ENCODE data around the gene GRM2. TPM values are rescaled to one million over a fixed set of nuclear protein-coding genes. Genes with fewer than 3 reads are reported as not detected.
A peak's percentile ranks its signal among the peaks of the same experiment; 100 is the strongest.

The GRM2 gene
- total RNA-seq, 6 donors from 2014 or later: 0.10 to 1.0 (median 0.30) TPM; not detected in 1

DNA sequence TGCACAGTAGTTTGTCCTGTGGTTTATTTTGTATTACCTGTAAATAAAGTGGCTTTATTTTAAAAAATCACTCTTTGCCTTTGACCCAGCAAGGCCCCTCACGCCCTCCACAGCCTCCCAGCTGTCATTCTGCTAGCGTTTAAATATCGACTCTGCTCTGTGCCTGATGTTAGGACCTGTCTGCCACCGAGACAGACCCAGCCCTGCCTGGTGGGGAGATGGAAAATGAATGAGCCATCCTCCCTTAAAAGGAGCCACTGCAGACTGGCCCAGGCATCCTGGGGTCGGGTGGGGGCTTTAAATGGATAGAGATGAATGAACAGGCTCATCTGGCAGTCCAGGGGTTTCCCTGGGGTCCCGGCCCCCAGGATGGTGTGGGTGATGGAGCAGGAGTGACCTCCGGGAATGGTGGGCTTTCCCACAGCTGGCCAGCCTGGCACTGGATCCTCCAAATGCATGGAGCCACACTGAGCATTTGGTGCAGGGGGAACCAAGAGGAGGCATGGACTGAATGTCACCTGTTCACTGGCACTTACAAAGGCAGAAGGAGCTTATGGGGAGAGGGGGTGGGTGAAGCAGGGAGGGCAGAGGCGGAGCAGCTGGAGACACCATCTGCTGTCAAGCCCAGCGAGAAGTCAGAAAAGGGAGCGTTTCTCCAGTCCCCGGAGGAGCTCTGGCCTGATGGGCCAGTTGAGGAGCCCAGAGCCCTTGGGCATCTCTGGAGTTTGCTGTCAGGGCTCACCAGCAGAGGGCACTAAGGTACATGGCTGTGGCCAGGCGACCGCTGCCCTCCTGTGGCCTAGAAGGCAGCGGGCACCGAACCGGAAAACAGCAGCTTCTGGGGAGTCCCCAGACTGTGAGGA lies 11.9 kb downstream of the GRM2 start:
- Histone ChIP-seq H3K36me3 (no peaks in the 10 kb centered on the region), H3K9me3 (no peaks in the 10 kb centered on the region), H3K4me3 (no peak overlapping the region), H3K4me1 (no peaks in the 10 kb centered on the region), H3K27me3 (no peaks in the 10 kb centered on the region), H3K27ac (no peak overlapping the region)
- ATAC-seq (ENCODE audit: low FRiP score in 2 of 2): peak; percentile 32 to 68
- whole genome bisulfite sequencing, 2 donors: 46 to 53% methylated on average over 16 of the region's 16 CpGs
- TF ChIP-seq EP300 (IDR thresholded peaks at IDR 0.05): no peak
- peak; percentile 33 to 82 (median 46) for TF ChIP-seq CTCF (IDR thresholded peaks at IDR 0.05)
- peak in 1 of 2 donors; percentile 70 for DNase-seq

DNA sequence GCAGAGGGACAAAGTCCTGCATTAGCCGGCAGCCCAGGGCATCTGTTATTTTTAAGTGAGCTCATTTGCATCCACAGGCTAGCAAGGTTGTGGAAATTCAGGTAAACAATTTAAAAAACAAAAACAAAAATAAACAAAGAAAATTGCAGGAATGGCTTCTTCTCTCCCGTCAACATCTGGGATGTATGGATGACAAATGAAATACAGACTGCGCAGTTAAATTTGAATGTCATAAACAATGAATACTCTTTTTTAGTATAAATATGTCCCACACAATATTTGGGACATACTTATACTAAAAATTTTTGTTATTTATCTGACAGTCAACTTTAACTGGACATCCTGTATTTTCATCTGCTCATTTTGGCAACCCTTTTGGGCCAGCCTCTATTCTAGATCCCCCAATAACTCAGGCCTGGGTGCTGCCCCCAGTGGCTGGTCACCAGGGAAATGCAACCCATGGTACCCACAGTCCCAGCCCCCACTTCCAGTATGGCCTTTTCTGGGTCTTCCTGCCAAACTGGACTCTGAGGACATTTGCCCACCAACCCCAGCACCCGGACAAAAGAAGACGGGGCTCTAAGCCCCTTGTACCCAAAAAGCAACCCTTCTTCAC lies 12.7 kb downstream of the GRM2 start:
- TF ChIP-seq CTCF (IDR thresholded peaks at IDR 0.05) (no peak), POLR2AphosphoS5 (IDR thresholded peaks at IDR 0.05) (no peak), POLR2A (IDR thresholded peaks at IDR 0.05) (no peak), EP300 (IDR thresholded peaks at IDR 0.05) (no peak)
- Histone ChIP-seq H3K4me1 (no peaks in the 10 kb centered on the region), H3K4me3 (no peak overlapping the region), H3K9me3 (no peaks in the 10 kb centered on the region), H3K27ac (no peak overlapping the region), H3K36me3 (no peaks in the 10 kb centered on the region), H3K27me3 (no peaks in the 10 kb centered on the region)
- no peak for ATAC-seq (ENCODE audit: low FRiP score in 2 of 2)
- DNase-seq: no peak
- WGBS, 2 donors: 69 to 77% methylated on average over 5 of the region's 5 CpGs

- no peak for ATAC-seq (ENCODE audit: low FRiP score in 2 of 2)
- Histone ChIP-seq H3K9me3 (no peaks in the 10 kb centered on the region), H3K27me3 (no peaks in the 10 kb centered on the region), H3K4me3 (no peak overlapping the region), H3K27ac (no peak overlapping the region), H3K36me3 (no peaks in the 10 kb centered on the region), H3K4me1 (no peaks in the 10 kb centered on the region)
- TF ChIP-seq POLR2AphosphoS5 (IDR thresholded peaks at IDR 0.05) (no peak), CTCF (IDR thresholded peaks at IDR 0.05) (no peak), EP300 (IDR thresholded peaks at IDR 0.05) (no peak), POLR2A (IDR thresholded peaks at IDR 0.05) (no peak)
- 84 to 88% methylated on average over 12 of the region's 12 CpGs for whole genome bisulfite sequencing, 2 donors
- no peak for DNase-seq
Measured at GRCh38 chr3:51720292-51721061, 13.6 kb downstream of the GRM2 start.

GRCh38 chr3:51721062-51721745 lies 14.3 kb downstream of the GRM2 start:
- H3K4me1 ChIP-seq: no peaks in the 10 kb centered on the region
- 66 to 71% methylated on average over 8 of the region's 8 CpGs for WGBS, 2 donors
- H3K9me3 ChIP-seq: no peaks in the 10 kb centered on the region
- TF ChIP-seq EP300 (IDR thresholded peaks at IDR 0.05): no peak
- TF ChIP-seq POLR2A (IDR thresholded peaks at IDR 0.05): no peak
- TF ChIP-seq CTCF (IDR thresholded peaks at IDR 0.05): no peak
- no peak for TF ChIP-seq POLR2AphosphoS5 (IDR thresholded peaks at IDR 0.05)
- H3K36me3 ChIP-seq: no peaks in the 10 kb centered on the region
- H3K27ac ChIP-seq: no peak overlapping the region
- no peak overlapping the region for H3K4me3 ChIP-seq
- ATAC-seq (ENCODE audit: low FRiP score in 2 of 2): no peak
- H3K27me3 ChIP-seq: no peaks in the 10 kb centered on the region
- no peak for DNase-seq
